ENCODE results near the gene DUSP19. TPM values are rescaled to one million over a fixed set of nuclear protein-coding genes. Genes with fewer than 3 reads are reported as not detected.

Gene DUSP19
- total RNA-seq, 1 experiment from 2014 or later = 3.2 TPM

DNA sequence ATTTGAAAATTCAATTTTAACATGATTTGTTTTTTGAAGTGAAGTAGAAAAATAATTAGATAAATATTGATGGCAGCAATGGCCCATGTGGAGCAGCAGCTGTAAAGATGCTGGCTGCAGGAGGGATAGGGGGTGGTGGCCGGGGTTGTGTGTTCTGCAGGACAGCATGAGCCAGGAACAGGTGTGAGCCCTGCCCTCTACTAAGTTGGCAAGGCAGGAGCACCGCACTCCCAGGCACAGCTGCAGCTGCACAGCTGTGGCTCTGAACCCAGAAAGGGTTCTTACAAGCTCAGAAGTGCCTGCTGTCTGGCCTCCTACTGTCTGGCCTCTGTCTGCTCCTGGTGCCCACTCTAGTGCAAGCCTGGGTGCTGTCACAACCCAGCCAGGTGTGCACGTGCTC lies 10.0 kb upstream of the DUSP19 start:
- DNase-seq (ENCODE audit: low spot score) = no peak

DNA sequence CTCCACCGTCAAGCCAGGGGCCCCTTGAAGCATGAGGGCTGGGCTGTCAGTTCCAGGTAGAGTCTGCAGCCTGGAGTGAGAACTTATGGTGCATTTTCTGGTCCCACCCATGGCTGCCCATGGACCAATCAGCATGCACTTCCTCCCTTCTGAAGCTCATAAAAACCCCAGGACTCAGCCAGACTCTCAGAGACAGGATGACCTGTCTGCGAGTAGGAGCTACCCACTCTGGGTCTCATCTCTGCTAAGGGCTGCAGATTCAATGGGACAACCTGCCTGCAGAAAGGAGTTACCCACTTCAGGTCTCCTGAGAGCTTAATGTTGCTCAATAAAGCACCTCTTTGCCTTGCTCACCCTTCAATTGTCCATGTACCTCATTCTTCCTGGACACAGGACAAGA lies 9.4 kb upstream of the DUSP19 start:
- no peak for DNase-seq (ENCODE audit: low spot score)

DNA sequence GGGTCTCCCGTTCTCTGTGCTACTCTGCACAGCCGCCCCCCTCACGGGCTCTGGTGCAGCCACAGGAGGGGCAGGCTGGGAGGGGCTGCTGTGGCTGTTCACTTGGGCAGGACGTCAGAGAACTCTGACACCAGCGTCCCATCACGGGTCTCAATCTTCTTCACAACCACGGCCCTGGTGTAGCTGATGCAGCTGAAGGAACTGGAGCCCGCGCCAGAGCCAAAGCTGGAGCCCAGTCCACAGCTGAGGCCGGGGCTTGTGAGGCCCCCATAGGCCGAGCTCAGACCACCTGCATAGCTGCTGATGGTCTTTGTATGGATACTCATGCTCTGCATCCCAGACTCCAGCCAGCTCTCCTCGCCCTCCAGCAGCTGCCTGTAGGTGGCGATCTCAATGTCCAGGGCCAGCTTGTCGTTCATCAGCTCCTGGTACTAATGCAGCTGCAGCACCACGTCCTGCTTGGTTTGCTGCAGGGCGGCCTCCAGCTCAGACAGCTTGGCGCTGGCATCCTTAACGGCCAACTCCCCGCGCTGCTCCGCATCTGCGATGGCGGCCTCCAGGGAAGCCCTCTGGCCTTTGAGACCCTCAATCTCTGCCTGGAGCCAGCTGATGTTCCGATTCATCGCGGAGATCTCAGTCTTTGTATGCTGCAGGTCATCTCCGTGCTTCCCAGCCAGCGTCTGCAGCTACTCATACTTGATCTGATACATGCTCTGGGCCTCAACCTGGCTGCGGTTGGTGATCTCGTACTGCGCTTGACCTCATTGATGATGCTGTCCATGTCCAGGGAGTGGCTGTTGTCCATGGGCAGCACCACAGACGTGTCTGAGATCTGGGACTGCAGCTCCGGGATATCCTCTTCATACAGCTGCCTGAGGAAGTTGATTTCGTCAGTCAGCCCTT lies 7.4 kb upstream of the DUSP19 start:
- no peak for DNase-seq (ENCODE audit: low spot score)

DNA sequence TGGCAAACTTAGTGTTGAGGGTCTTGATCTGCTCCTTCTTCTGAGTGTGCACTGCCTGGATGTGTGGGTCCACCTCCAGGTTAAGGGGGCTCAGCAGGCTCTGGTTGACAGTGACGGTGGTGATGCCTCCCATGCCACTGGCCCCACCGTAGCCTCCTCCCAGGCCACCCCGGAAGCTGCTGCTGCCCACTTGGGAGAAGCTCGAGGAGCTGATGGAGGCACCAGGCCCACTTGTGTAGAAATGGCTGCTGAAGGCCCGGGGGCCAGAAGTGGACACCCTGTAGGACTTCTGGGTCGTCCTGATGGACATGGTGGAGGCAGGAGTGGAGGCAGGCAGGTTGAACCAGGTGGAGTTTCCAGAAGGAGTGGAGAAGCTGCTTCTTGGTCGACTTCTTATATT lies 6.4 kb upstream of the DUSP19 start:
- DNase-seq (ENCODE audit: low spot score) = no peak

DNA sequence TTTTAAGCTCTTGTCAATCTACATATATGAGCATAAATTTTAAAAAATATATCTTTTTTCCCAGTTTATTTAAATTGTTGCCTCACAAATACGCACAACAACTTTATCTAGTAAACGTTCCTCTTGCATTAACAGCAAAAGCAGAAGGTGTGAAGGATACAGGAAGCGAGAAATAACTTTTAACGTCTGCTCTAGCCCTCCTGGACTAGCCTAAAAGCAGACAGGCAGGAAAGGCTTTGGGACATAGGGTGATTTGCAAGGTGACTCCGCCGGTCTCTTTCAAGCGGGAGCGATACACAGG lies 434 bp upstream of the DUSP19 start:
- no peak for DNase-seq (ENCODE audit: low spot score)

DNA sequence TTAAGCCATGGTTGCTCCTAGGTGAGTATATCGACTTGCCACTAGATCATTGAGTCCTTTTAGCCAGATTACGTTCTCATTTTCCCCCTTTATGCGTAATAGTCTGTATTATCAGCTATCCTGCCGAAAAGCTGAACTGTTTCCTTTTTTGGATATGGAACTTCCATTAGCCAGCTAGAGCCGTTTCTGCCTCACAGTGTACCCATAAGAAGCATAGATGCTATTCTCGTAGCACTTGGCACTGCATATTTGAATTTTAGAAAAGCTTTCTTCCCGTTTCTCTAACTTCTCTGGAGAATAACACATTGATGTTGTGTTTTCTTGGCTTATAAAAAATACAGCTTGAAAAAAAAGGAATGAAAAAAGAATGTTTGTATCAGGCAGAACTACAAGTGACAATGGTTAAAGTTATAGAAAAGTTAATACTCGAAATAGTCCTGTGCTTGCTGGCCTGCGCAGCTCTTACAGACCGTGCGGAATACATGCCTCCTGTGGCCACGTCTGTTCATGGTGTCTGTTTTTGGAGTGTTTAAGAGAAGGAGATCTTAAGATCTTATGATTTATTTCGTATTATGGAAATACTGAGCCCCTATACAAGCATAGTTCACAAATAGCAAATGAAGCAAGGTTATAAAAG lies 710 bp downstream of the DUSP19 start:
- no peak for DNase-seq (ENCODE audit: low spot score)

DNA sequence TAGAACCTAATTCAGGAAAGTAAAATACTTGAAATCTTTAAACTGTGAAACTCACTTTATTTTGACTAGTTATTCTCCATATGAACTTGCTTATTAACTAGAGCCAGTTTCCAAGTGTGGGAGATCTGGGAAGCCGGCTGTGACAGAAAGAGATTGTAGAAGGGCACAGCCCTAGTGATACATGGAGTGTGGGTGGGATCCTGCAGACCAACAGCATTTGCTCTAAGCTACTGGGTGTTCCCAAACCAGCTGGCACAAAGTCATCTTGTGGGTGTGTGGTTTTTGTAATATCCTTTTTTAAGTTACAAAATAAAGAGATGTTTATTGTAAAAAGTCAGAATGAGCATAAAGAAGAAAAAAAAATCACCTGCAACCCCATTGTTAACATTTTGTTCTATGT lies 3.4 kb downstream of the DUSP19 start:
- DNase-seq (ENCODE audit: low spot score) = no peak

DNA sequence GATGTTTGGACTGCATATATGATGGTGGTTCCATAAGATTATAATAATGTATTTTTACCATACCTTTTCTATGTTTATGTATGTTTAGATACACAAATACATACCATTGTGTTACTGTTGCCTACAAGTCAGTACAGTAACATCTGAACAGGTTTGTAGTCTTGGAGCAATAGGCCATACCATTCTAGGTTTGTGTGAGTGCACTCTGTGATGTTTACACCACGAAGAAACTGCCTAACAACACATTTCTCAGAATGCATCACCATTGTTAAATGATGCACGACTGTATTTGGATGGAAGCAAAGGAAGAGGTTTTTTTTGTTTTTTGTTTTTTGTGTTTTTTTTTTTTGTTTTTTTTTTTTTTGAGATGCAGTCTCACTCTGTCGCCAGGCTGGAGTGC lies 9.5 kb downstream of the DUSP19 start:
- DNase-seq (ENCODE audit: low spot score) = no peak

DNA sequence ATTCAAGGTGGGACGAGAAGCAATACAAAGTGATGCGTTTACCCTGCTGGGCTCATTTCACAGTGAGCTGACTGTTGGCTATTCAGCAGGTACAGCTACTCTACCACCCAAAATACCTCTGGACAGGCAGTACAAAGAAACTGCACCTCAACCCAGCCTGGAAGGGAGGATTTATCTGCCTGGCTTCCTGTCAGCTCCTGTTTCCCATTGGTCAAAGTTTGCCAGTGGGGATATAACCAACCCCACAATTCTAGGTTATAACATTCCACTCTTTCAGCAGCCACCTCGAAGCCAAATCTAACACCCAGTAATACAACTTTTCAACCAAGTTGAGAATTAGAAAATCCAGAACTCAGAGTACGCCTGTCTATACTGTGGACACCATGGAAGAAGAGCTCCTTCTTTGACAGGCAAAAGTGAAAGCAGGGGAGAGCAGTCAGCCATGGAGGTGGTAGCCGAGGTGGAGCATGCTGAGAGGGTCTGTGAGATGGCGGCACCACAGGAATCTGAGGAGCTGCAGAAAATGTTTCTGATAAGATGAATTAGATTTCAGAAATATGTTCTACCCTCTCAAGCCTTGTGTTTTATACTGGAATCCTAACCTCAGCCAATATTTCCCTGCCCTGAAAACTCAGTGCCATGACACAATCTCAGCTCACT lies 10.8 kb downstream of the DUSP19 start:
- no peak for DNase-seq (ENCODE audit: low spot score)

DNA sequence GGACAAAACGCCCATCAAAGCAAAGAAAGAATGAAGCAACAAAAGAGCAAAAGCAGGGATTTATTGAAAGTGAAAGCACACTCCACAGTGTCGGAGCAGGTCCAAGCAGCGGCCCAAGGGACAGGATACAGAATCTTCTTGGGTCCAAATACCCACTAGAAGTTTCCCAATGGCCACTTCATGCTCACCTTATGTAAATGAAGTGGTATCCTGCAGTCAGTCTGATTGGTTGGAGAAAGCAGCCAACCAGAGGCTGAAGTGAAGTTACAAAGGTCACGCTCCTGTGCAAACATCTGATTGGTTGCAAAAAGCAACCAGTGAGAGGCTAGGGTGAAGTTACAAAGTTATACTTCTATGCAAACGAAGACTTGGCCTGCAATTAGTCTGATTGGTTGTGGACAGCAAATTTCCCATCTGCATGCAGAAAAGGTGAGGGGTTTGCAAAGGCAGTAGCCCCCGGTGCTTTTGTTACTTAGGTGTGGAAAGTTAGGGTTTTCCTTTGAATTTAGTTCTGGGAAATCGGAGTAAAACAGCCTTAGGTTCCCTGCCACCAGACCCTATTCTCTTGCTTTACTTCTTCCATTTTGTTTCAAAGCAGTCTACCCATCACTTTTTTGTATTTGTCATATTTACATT lies 12.9 kb downstream of the DUSP19 start:
- DNase-seq (ENCODE audit: low spot score) = no peak

DNA sequence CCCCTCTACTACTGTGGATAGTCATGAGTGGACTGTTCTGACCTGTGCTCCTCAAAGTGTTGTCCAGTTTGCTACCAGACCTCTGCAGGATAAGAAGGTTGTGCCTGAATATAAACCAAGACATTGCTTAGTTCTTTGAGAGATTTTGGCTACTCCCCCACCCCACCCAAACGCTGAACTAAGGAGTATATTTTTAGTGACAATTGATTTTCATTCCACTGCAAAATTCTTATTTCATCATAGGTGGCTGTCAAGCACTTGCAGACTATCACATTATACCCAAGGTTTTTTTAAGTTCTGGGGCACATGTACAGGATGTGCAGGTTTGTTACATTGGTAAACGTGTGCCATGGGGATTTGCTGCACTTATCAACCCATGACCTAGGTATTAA lies 13.4 kb downstream of the DUSP19 start:
- no peak for DNase-seq (ENCODE audit: low spot score)

DNA sequence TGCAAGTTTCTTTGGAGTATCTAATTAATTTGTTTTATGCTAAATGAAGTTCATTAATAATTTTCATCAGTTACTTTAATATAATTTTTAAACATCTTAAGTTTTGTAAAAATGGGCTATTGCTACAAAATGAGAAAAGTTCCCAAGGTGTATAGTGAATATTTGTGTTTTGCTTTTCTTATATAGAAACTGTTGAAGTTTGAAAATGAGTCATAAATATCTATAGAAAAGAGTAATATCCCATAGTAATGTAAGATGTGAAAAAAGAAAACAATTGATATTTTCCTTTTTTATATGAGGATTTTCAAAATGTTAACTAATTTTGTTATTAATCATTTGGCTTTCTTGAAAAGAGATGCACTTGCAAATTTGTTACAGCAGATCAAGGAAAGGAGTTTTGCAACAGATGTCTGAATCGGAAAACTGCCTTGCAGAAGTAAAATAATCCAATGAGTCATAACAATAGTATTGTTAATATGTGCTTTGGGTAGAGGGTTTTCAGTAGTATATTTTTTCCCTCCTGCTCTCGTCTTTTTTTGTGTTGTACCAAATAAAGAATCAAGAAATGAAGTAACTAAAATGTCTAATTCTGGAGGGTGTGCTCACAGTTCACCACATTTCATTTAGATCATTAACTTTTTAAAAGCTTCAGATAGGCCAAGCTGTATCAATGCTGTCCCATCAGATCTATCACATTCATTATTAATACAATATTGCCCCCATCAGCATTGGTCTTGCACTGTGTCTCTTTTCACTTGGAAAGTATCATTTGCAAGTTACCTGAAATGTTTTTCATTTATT lies 15.5 kb downstream of the DUSP19 start:
- peak; percentile 16 for DNase-seq (ENCODE audit: low spot score)

DNA sequence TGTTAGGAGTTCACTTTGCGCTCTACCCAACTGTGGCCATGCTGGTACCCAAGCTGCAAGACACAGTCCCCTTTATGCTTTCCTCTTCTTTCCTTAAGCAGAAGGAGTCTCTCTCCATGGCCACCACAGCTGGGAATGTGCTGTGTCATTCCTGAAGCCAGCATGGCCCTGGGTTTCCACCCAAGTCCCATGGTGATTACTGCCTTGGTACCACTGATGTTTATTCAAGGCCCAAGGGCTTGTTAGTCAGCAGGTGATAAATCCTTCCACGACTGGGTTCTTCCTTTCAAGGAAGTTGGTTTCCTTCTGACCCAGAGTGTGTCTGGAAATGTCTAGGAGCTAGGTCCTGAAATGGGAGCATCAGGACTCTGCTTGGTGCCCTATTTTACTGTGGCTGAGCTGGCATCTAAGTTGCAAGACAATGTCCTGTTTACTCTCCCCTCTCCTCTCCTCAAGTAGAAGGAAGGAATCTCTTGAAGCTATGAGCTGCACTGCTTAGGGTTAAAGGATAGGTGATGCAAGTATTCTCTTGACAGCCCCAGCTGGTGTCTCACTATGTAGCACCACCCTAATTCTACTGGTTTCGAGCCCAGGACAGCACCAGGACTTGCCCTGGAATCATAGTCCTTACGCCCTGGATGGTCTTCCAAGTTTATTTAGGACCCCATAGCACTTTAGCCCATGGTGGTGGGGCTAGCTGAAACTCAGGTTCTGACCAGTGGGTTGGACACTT lies 27.0 kb downstream of the DUSP19 start:
- peak; percentile 66 for DNase-seq (ENCODE audit: low spot score)

DNA sequence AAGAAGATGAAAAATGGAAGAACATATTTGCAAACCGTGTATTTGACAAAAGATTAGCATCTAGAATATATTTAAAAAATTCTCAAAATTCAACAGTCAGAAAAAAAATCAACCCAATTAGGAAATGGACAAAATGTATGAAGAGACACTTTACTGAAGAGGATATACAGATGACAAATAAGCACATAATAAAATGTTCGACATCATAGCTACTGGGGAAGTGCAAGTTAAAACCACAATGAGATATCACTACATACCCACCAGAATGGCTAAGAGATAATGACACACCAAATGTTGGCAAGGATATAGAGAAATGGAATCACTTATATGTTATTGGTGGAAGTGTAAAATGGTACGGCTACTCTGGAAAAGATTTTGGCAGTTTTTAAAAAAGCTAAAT lies 34.0 kb downstream of the DUSP19 start:
- peak; percentile 27 for DNase-seq (ENCODE audit: low spot score)

DNA sequence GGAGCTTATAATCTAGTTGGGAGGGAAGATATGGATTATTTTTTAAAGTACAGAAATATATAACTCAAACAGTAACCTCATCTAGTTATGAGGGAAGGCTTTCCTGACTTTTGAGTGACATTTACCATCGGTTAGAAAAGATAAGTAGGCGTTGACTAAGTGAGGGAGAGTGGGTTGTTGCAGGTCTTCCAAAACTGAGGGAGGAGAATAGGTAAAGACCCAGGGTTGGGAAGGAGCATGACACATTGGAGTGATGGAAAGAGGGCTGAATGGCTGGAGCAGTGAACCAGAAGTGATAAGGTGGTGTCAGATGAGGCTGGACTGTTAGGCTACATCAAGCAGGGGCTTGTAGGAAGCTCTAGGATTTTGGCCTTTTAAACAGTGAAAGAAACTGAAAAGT lies 35.1 kb downstream of the DUSP19 start:
- no peak for DNase-seq (ENCODE audit: low spot score)

DNA sequence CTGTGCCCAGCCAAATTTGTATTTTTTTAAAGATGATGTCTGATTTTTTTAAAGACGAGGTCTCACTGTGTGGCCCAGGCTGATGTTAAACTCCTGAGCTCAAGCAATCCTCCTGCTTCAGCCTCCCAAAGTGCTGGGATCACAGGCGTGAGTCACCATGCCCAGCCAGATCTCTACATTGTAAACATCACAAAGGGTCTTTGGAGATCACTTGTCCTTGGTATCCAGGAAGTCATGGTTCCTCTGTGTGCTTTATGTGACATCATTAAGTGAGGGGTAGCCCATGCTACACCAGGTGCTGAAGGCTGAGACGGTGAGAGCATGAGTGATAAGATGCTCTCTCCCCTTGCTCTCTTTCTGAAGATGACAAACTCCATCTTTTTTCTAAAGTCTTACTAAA lies 38.7 kb downstream of the DUSP19 start:
- no peak for DNase-seq (ENCODE audit: low spot score)

DNA sequence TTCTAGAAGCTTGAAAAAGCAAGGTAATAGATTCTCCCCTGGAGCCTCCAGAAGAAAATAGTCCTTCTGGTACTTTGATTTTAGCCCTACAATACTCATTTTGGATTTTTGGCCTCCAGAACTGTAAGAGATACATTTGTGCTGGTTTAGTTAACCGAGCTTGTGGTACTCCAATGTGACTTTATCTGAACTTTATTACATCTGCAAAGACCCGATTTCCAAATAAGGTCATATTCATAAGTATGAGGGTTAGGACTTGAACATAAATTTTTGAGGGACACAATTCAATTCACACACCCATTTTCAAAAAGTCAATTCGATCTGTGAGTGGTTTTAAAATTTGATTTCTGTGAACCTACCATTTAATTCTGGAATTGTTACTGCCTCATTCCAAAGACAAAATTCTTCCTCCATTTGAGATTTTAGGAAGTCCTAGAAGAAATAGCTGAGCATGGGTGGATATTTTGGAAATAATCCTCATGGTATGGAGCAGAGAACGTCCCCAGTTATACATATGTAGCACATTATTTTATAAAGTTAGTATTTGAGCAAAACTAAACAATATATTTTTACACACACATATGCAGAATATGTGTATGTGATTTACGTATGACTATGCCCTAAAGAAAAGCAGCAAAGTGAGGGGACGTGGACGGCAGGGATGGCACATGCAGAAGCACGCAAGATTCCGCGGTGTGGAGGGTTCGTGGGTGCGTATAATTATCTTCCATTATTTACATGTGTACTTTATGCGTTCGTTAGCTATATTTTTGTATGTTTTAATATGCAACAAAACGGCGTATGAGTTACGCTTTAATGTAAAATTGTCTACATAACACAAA lies 44.8 kb downstream of the DUSP19 start:
- no peak for DNase-seq (ENCODE audit: low spot score)

DNA sequence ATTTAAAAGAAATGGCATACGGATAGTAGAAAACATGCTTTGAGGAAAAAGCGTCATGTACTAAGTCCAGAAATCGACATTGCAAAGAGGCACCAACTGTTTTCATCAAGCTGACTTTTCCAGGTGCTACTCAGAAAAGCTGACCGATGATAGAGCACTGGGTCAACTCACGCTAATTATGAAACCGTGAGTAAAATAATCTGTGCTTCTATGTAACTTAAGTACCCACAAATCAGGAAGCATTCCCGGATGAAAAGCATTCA lies 45.3 kb downstream of the DUSP19 start:
- DNase-seq (ENCODE audit: low spot score) = no peak

DNA sequence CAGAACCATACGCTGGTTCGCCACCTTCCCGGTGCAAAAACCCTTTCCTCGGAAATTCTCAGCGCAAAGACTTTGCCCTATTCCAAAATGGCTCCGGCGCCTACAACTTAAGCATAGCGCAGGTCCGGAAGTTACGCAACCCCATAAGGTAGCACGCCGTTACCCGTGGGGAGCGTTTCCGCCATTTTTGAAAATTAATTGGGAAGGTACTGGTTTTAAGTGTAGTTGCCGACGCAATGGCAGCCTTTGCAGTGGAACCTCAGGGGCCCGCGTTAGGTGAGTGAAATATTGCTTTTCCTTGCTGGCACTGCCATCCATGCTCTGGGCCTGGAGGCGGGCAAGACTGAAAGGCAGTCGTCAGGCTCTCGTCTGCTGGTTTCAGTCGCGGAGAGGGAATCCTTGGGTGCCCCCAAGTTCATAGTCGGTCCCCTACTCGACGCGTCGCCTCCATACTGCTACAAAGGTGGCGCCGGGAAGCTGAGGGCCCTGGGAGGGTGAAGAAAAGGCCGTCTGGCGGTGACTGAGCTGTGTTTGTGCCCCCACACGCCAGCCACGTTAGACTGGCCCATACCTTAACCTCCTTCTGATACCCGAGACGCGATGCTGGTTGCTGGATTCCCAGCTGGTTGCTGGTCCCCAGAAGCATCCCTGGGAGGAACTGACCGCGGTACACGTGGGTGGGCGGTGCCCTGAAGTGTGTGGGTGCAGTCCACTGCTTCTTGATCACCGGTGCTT lies 45.8 kb downstream of the DUSP19 start, which contains the start of gene NUP35:
Gene NUP35 (plus strand): TSS at position 222 of the 735 bp plus-strand sequence. CDS start 15 bp downstream, at position 237.
- DNase-seq (ENCODE audit: low spot score) = peak; percentile 88

DNA sequence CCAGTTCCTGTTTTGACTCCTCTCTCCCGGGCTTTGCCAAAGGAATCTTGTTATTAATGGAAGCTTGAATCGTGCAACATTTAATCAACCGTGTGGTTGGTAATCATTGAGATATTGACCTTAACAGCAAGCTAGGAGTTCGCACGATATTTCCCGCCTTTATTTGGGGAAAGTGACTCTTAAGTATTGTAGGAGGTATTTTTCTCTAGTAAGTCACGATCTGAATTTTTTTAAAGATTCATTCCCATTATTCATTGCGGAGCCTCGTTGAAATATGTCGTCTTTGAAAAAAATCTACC lies 46.4 kb downstream of the DUSP19 start:
- DNase-seq (ENCODE audit: low spot score) = no peak

All from A172 (cell line).